ENCODE measurements around the gene SIAH3.

- no peak for TF ChIP-seq POLR2AphosphoS5 (IDR thresholded peaks at IDR 0.05; ENCODE audit: low read depth, low read length)
- no peak for TF ChIP-seq TAF1 (IDR thresholded peaks at IDR 0.05; ENCODE audit: borderline replicate concordance, insufficient read depth, low read length)
- TF ChIP-seq FOXP2 (optimal IDR thresholded peaks at IDR 0.05; ENCODE audit: borderline replicate concordance, extremely low read depth, extremely low read length, insufficient read depth) = no peak
- no peak for TF ChIP-seq SIN3A (IDR thresholded peaks at IDR 0.05; ENCODE audit: borderline replicate concordance, insufficient read depth, low read length)
- TF ChIP-seq, protein P1, sequence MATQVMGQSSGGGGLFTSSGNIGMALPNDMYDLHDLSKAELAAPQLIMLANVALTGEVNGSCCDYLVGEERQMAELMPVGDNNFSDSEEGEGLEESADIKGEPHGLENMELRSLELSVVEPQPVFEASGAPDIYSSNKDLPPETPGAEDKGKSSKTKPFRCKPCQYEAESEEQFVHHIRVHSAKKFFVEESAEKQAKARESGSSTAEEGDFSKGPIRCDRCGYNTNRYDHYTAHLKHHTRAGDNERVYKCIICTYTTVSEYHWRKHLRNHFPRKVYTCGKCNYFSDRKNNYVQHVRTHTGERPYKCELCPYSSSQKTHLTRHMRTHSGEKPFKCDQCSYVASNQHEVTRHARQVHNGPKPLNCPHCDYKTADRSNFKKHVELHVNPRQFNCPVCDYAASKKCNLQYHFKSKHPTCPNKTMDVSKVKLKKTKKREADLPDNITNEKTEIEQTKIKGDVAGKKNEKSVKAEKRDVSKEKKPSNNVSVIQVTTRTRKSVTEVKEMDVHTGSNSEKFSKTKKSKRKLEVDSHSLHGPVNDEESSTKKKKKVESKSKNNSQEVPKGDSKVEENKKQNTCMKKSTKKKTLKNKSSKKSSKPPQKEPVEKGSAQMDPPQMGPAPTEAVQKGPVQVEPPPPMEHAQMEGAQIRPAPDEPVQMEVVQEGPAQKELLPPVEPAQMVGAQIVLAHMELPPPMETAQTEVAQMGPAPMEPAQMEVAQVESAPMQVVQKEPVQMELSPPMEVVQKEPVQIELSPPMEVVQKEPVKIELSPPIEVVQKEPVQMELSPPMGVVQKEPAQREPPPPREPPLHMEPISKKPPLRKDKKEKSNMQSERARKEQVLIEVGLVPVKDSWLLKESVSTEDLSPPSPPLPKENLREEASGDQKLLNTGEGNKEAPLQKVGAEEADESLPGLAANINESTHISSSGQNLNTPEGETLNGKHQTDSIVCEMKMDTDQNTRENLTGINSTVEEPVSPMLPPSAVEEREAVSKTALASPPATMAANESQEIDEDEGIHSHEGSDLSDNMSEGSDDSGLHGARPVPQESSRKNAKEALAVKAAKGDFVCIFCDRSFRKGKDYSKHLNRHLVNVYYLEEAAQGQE (IDR thresholded peaks at IDR 0.05; ENCODE audit: insufficient read depth in 1 of 2, low read depth in 2 of 2, low read length in 2 of 2) = no peak
Measured at GRCh38 chr13:45895881-45896280, 44.3 kb upstream of the SIAH3 start.
